ENCODE measurements around the gene PPFIBP2. TPM values are rescaled to one million over a fixed set of nuclear protein-coding genes. Genes with fewer than 3 reads are reported as not detected.

The PPFIBP2 gene
- total RNA-seq, 1 donor: 2.2 TPM

DNA sequence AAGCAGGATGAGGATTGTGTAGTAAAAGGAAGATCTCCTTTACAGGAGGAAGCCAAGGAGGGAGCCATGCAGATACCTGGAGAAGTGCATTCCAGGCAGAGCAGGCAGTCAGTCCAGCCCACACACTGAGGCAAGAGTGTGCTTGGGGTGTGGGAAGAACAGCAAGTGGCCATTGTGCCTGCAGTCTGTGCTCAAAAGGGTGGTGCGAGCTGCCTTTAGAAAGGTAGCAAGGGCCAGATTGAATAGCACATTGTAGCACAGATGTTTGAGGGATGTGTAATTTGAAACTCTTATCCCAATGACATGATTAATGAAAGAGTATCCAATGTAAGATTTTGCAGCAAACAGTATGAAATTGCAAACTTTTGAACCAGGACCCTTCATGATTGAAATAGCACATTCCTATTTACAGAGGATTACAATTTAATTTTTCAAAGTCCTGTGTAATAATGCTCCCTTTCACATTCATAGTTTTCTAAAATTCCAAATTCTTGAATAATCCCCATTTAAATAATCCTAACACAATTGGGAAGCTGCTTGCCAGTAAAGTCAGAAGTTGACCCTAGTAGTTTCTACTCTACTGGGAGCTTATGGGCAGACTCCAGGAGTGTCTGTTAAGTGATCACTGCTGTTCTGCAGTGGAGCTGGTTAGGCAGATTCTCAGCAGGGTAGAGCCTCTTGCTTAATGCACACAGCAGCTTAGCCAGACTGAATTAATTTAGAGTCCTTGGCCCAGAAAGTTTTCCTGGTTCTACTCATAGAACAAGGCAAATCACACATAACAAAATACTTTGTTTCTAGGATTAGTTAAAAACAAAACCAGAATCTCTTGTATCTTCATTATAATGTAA, 81.4 kb downstream of the PPFIBP2 start:
- no peak for DNase-seq (ENCODE audit: low read depth in 2 of 3, low spot score in 2 of 3)

DNA sequence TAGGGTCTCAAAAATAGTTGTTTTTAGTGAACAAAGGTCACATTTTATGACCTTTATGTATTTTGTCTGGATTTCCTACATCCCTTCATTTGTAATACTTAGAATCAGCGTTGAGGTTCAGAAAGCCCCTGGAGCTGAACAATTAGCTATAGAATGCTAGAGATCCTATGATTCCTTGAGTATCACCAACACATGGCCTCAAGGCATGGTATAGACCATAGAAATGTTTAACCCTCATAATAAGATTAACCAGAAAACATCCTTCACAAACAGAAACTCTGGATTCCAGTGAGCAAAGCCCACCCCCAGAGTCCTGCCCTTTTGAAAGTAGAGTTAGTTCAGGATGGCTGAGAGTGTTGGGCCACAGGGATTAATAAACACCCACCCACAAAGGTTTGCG, 82.2 kb downstream of the PPFIBP2 start:
- no peak for DNase-seq (ENCODE audit: low read depth in 2 of 3, low spot score in 2 of 3)

DNA sequence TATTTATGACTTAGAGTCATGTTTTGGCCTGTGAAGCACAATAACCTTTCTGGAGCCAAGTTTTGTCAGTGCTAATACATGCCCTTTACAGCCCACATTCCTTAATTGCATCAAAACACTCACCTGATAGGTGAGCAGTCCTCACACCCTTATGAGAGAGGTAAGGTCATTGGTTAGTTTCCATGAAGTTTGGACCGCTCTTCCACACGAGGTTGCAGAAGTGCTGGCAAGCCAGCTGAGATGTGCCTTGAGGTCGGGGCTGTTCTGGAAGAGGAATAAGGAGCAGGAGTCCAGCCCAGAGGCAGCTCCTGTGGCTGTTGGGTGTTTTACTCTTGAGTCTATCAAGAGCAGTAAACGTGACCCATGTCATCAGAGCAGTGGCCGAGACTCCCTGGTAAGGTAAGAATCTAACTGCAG, 83.2 kb downstream of the PPFIBP2 start:
- DNase-seq (ENCODE audit: low read depth in 2 of 3, low spot score in 2 of 3): no peak

DNA sequence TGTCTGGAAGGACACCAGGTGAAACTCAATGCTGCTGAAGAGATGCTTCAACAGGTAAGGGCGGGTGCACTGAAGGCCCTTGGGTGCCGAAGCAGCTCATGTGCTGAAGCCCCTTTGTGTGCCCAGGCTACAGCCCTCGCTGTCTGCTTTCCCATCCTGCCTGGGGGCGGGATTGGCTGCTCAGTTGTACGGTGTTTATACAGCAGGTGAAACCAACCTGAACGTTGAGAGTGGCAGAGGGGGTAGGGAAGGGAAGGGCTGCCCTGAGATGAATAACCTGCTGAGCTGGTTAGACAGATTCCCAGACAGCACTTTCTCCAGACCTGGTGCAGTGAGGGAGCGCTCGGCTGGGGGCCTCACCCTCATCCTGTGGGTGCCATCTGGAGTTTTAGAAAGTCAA, 83.8 kb downstream of the PPFIBP2 start:
- no peak for DNase-seq (ENCODE audit: low read depth in 2 of 3, low spot score in 2 of 3)

DNA sequence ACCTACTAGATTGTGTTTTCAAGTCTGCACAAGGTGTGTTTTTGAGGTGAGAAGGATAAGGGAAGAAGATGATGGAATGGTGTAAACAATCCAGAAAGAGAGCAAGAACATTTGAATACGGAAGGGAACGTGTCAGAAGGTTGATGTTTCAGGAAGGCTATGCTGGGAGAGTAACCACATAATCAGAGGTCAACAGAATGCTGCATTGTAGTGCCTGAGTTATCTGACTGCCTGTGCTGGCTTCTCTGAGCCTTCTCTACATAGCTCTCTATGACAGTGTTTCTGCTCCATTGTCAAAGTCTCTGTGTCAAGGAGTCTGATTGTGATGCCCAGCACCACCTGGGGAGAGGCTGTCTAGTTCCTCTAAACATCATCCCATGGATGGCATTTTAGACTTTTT, 85.4 kb downstream of the PPFIBP2 start:
- DNase-seq (ENCODE audit: low read depth in 2 of 3, low spot score in 2 of 3): no peak

DNA sequence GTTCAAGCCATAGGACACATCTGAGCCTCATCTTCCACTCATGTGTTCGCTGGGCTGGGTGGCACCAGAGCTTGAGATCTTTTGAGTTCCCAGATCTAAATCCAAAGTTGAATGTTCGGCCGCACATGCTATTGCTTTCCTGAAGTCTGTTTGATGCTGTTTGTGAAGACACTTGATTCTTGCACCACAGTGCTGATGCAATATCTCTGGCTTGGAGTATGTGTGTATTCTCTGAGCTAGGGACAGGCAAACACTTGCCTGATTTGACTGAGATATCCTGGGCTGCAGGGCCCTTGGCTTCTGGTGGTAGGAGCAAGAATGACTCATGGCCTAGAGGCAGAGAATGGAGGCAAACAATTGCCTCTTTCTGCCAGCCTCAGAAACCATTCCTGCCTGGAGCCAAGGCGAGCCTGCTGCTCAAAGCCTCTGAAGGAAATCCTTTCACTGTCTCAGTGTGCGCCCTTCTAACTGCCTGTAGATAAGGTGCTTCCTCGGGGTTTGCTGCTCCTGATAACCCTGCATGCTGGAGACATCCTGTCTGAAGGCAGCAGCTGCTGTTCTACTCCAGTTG, 86.5 kb downstream of the PPFIBP2 start:
- DNase-seq (ENCODE audit: low read depth in 2 of 3, low spot score in 2 of 3): no peak

DNA sequence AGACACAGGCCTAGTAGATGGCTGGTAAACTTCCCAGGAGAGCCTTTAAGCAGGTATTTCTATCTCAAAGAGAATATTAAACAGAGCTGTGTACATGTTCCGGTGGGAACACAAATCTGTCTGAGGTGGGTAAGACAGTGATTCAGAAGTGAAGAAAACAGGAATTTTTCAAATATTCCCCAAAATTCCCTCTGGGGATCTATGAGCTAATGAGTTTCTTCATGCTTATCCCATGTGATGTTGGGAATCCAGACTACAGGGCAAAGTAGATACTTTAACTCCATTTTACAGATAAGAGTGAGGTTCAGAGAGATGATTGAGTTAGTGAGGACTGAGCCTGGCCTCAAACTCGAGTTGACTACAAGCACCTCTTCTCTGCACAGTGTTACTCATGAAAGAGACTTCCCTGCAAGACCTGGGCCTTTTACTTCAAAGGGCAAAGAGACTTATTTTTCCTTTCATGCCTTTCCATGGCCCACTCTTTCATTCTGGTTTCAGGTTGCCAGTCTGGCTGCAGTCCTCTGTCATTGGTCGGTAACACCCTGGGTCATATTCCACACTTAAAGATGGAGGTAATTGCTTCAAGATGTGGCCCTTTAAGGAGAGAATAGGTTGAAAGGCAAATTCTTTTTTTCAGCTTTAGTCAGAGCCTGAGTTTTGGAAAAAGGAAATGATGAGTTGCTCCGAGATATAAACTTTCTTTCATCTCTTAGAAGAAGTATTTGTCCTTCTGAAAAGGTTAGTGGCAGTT, 89.4 kb downstream of the PPFIBP2 start:
- no peak for DNase-seq (ENCODE audit: low read depth in 2 of 3, low spot score in 2 of 3)

DNA sequence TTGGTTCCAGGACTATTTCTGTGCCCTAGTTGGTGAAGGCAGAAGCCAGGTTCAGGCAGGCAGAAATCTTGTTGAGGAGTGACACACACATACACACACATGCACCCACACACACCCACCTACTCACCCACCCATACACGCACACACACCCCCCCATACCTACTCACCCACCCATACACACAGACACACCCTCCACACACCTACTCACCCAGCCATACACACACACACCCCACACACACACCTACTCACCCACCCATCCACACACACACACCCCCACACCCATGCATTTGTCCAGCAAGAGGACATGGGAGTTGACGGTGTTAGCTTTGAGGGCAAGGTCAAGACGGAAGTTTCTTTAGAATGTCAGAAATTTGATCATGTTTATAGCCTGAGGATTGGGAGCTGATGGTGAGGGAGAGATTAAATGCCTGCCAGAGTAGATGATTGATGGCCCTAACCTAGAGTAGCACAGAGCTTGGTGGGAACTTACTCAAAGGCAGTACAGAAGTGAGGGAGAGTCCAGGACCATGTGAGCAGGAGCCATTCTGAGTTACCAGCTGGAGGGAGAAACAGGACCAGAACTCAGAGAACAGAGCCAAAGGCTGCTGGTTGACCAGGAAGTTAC, 90.6 kb downstream of the PPFIBP2 start:
- no peak for DNase-seq (ENCODE audit: low read depth in 2 of 3, low spot score in 2 of 3)

DNA sequence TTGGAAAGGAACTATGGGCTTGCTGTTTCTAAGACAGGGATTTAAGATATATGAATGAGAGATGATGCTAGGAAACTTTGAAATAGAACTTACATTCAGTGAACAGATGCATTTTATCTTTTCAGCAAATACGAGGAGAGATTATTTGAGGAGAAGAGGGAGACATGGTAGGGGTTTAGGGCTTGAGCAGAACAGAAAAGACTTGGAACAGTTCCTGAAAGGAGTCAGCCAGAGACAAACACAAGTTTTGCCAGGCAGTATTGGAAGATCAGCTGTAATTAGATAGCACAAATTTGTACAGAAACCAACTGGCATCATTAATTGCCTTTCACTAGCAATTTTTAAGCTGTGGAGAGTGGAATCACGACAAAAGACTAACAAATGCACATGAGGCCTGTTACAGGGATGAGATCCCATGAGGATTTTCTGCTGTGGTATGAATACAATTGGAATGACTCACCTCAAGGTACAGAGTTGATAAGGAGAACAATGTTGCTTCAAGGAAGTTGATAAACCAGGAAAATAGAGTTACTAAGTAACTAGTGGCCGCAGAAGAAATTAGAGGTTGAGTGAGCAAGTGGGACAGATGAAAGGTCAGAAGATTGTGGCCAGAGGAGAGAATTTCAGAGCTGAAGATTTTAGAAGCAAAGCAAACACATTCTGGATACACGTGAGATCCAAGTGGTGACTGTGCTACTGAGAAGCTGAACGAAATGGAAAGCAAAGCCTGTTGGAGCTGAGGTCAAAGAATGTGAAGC, 91.6 kb downstream of the PPFIBP2 start:
- DNase-seq (ENCODE audit: low read depth in 2 of 3, low spot score in 2 of 3): no peak

DNA sequence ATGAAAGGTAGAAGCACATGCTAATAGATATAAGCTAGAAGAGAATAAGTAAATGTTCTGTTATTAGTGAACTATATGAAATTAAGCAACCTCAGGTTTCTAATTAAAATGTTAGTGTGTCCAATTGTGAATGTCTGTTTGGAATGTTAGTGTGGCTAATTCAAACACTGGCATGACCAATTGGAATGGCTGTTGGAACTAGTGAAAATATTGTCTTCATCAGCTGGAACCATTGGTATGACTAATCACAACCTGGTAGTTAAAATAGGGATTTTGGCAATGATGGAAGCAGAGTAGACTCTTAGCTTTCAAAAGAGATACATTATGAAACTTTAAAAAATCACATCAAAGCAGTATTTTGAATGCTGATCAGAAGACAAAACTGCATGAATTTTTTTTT, 92.7 kb downstream of the PPFIBP2 start:
- DNase-seq (ENCODE audit: low read depth in 2 of 3, low spot score in 2 of 3): no peak

DNA sequence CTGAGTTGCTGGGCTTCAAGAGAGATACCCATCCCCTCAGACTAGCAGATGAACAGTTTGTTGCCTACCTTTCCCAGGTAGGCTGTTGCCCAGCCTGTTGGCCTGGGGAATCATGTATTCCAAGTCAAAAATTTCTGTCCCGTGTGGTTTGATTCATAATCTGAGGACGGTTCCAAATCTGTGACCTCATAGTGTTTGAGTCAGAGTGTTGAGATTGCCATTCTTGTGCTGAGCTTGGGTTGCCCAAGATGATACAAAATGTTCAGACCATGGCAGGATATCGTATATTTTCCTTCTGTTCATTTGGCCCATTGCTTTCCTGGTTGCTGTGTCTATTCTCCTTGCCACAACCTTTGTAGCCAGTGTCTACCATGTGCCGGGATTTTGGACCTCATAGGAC, 95.2 kb downstream of the PPFIBP2 start:
- DNase-seq (ENCODE audit: low read depth in 2 of 3, low spot score in 2 of 3): no peak

DNA sequence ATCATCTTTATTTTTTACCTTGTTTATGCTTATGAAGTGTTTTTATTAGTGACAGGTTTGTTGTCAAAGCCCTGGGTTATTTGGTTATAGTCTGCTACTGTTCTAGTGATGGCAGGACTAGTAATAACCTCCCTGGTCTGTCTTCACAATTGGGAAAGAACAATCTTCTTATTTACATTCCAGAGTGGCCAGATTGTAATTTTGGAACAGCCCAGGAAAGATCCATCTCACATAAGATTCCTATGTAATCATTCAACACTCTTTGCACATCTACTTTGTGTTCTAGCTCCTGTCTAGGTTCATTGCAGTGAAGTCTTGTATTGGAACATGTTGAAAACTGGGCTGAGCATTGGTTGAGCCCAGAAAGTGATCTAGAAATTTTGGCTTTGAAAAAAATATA, 95.7 kb downstream of the PPFIBP2 start:
- no peak for DNase-seq (ENCODE audit: low read depth in 2 of 3, low spot score in 2 of 3)

DNA sequence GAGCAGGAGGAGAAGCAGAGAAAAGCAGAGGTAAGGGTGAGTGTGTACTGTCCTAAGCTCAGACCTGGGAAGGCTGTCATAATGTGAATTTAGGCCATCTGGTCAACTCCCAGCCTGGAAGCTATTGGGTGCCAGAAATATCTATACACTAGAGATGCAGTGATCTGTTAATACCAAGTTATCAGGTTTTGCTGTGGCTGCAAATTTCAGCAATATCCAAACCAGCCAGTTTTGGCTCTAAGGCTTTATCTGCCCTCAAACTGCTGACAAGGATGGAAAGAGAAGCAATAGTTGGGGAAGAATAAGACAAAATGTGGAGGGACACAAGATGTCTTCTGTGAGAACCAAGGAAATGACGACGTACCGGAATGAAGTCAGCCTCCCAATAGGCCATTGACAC, 96.6 kb downstream of the PPFIBP2 start:
- no peak for DNase-seq (ENCODE audit: low read depth in 2 of 3, low spot score in 2 of 3)

DNA sequence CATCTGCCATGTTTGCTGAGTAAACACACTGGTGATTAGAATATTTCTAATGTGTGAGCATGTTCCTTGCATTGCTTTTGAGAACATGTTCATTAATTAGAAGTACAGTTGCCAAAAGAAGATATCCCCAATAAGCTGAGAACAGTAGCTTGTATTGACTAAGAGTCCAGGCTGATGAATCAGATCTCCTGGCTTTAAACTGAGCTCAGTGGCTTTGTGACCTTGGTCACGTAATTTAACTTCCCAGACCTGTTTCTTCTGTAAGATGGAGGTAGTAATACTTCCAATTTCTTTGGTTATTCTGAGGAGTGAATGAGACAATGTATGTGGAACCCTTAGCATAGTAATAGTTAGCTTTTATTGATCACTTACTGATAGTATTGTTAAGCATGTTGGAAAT, 97.6 kb downstream of the PPFIBP2 start:
- no peak for DNase-seq (ENCODE audit: low read depth in 2 of 3, low spot score in 2 of 3)

DNA sequence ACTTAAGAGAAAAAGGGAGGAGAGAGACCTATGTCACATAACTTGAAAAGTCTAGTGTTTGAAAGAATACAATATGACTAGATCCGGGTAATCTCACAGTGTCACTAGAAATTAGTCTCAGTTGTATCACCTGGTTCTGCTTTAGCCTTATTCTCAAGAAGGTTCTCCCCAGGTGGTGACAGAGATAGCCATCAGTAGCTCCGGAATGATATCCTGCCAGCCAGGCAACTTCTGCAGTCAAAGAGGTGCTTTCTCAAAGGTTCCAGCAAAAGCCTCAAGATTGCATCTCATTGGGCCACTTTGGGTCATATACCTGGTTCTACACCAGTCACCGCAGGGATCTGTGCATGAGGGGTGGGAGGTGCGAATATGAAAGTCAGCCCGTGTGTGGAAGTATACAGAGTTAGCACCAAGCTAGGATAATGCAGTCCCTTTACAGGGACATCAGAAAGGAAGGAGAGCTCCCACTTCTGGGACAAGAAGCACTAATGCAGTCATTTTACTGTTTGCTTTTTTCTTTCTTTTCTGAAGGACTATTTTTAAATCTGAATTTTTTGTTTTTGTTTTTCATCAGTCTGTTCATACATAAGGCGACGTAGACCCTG, 98.4 kb downstream of the PPFIBP2 start:
- no peak for DNase-seq (ENCODE audit: low read depth in 2 of 3, low spot score in 2 of 3)

DNA sequence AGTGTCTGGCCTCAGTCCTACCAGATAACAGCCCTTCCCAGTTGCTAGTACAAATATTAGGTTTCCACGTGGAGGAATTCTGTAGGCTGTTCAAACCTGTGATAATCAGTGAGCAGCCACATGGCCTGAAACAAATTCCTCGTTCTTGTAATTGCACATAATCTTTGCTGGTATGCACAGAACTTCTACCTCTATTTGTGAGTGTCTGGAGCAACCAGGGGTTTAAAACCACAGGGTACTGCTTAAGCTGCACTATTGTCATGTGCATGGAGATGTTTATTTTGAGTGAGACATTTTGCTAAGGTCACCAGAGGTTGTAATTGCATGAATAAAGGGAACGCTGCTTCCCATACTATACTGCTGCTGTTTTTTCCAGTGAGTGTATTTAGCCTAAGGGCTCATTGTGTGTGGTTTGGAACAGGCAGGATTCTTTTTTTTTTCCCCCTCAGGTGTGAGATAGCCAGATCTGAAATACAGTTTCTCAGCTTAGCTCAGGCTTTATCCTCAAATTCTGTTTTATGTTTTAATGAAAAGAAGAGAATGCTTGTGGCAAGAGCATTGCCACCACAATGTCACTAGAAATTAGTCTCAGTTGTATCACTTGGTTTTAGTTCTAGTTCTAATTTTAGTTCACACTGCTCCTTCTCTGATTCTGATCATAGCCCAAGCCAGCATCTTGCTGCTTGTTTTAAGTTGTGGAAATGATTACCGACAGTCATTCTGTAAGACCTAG, 99.0 kb downstream of the PPFIBP2 start:
- DNase-seq (ENCODE audit: low read depth in 2 of 3, low spot score in 2 of 3): no peak

DNA sequence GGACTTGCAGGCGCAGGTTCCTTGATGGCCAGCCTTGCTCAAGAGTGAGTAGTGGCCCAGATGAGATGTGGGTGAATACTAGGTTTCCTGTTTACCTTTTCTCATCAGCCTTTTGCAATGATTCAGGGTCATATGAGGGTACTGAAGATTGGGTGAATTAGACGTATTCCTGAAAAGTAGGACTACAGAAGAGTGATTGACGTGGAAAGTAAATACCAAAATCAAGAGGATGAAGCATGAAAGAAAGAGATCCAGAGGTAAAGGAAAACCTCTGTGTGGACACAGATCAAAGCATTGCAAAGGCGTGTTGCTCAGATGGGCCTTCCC, 99.6 kb downstream of the PPFIBP2 start:
- no peak for DNase-seq (ENCODE audit: low read depth in 2 of 3, low spot score in 2 of 3)

DNA sequence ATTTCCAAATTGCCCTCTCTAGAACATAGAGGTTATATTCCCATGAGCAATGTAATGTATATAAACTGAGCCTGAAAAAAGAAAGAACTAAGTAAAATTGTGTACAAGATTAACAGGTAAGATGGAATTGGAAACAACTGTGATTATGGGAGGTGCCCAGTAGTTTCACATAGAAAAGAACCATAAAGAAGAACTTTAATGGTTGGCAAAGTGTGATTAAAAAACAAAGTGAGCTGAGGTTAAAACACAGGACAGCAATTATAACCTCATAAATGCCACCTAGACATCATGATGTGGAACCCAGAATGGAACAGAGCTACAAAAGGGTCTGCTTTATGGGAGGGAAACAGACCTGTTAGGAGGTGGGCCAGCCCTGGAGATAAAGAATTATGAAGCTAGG, 100.9 kb downstream of the PPFIBP2 start:
- no peak for DNase-seq (ENCODE audit: low read depth in 2 of 3, low spot score in 2 of 3)

DNA sequence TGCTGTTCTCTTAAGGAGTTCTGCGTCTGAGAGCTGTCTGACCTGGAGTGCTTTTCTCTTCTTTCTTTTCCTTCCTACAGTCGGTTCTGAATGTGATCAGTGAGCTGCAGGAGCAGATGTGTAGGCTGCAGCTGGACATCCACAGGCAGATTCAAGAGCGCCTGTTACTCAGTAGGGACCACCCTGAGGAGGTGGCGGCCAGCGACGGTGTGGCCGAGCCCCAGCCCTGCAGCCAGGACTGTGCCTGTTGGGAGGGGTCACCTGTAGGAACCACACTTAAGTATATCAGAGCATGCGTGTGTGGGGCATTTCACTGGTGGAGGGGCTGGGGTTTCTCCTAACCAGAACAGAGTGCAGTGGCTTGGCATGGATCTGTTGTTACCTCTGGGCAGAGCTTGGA, 103.2 kb downstream of the PPFIBP2 start:
- DNase-seq (ENCODE audit: low read depth in 2 of 3, low spot score in 2 of 3): no peak

DNA sequence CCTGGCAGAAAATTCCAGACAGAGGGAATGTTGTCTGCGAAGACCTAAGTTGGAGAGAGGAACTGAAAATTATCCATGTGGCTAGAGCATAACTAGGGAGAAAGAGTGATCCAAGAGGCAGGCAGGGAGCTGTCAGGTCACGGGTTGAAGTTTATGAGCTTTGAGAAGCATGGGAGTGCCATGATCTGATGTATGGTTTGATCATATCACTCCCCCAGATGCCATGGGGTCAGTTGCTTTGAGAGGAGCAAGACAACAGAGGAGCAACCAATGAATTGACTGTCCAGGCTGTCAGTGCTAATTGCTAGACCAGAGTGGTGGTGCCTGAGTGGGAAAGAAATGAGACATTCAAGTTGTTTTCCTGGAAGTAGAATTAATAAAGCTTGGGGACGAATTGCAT, 105.5 kb downstream of the PPFIBP2 start:
- DNase-seq (ENCODE audit: low read depth in 2 of 3, low spot score in 2 of 3): no peak

Data from hematopoietic multipotent progenitor cell (in vitro differentiated cells).